GM12872 (cell line): ENCODE data around the gene C19orf38.

ENCODE experiments used
- CTCF ChIP-seq: IDR thresholded peaks from 3 replicates; pipeline ENCODE4 v1.5.1; 2011; ENCODE audit warnings: low read depth, mild to moderate bottlenecking, low read length, moderate library complexity; ENCODE audit not compliant: insufficient read depth

Gene C19orf38

DNA sequence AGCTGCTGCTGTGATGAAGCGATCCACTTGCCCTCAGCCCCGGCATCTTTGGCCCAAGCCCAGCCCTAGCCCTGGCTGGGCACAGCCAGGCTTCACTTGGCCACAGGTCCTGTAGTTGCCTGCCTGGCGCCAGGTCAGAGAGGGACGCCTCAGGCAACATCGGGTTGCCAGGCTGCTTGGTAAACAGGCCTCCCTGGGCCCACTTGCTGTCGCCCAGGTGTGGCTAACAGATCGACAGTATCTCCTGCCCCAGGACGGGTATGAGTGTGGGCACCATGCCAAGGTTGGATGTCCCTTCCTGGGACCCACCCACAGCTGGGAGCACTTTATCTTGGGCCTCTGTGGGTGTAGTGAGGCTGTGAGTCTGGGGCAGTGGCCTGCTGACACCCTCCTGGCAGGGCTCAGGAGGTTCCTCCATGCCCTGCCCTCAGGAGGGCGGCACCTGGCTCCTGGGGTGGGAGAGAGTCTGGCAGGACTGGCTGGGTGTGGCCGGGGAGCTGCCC, 51.0 kb downstream of the C19orf38 start:
- TF ChIP-seq CTCF, result no peak

DNA sequence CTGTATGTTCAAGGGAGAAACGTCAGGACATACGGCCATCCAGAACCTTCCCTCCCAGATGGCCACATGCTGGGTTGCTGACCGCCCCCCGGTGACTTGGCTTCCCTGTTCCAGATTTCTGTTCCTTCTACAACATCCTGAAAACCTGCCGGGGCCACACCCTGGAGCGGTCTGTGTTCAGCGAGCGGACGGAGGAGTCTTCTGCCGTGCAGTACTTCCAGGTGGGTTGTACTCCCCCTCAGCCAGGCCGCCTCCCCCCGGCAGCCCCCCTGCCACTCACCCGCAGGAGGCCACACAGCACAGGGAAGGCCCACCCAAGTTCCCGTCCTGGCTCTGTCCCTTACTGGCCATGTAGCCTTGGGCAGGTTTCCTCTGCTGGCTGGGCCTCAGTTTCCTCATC, 59.7 kb downstream of the C19orf38 start:
- TF ChIP-seq CTCF, result no peak

DNA sequence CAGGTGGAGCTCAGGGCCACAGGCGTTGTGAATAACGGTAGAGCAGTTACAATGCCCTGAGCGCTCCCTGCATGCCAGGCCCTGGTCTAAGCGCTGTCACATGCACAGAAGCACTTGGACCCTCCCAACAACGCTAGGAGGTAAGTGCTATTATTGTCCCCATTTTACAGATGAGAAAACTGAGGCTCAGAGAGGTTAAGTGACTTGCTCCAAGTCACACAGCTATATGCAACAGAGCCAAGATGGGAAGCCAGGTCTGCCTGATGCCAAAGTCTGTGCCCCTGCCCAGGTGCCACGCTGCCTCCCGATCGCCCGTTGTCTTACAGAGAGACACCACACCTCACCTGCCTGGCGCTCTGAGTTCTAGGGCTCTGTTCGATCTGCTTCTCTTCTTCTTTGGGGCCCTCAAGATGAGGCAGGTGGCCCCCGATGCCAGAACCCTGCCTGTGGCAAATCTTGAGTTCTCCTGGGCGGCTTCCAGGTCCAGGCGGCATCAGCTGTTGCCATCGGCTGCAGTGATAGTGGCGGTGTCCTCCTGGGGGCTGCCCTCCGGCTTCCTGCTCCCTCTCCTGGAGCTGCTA, 60.3 kb downstream of the C19orf38 start:
- TF ChIP-seq CTCF, result no peak

GRCh38 chr19:10911579-10912363, 63.6 kb downstream of the C19orf38 start:
- TF ChIP-seq CTCF, result no peak

DNA sequence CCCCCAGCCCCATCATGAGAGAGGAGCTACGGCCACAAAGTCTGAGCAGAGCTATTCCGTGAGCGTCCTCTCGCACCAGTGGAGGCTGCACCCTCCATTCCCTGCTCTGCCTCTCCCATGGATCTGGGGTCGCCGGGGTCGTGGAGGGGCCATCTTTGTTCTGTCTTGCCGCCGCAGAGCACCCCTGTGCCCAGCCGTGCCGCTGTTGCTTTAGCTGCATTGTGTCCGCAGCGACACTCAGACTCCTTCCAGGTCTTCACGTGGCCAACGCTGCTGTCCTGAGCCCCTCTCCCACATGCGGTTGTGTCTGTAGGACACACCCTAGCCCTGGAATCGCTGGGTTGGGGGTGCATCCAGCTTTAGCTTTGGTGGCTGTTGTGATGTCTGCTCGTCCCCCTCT, 64.4 kb downstream of the C19orf38 start:
- no peak for TF ChIP-seq CTCF

DNA sequence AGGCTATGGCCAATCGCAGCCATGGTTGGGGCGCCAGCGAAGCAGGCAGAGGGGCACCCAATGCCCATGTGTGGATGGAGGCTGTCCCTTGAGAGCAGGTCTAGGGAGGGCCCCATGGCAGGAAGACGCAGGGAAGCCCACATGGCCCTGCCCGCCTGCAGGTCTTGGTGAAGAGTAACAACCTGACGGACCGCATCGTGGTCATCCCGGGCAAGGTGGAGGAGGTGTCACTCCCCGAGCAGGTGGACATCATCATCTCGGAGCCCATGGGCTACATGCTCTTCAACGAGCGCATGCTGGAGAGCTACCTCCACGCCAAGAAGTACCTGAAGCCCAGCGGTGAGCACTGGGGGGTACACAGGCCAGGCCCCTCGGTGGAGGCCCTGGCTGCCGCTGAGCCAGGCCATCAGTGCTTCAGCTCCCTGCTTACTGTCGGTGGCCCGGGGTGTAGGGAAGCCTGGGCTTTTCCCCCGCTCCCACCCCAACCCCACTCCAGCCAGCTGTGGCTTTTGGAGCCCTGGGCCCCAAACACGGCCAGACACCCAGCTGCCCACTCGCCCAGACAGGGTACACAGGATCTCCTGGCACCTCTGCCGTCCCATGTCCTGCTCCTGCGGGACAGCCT, 65.6 kb downstream of the C19orf38 start:
- no peak for TF ChIP-seq CTCF
